HepG2 (cell line): Measurements from ENCODE around the gene LRPPRC. TPM values are rescaled to one million over a fixed set of nuclear protein-coding genes. Genes with fewer than 3 reads are reported as not detected.

Experiments
- BRD4 ChIP-seq: sonication (generic); formaldehyde crosslinking; IDR thresholded peaks from 2 replicates; pipeline ENCODE4 v1.4.0; 2020; ENCODE audit warnings: missing genetic modification reagents
- CSRNP2 ChIP-seq: sonication (generic); formaldehyde crosslinking; conservative IDR thresholded peaks from 2 replicates; pipeline ENCODE4 v1.8.0; 2022; ENCODE audit warnings: low read depth, missing genetic modification reagents
- KAT2B ChIP-seq: fragments of 150-350 bp; IDR thresholded peaks from 2 replicates; pipeline ENCODE4 v1.6.1; 2014; ENCODE audit warnings: low read depth, low read length, borderline replicate concordance
- MAZ ChIP-seq, 2 experiments: sonication (generic) in 1 of 2; formaldehyde crosslinking in 1 of 2; IDR thresholded peaks; 2 replicates each; pipeline versions ENCODE4 v1.5.0 to v1.6.1; 2012 to 2020; ENCODE audit warnings: low read depth in 2 of 2, mild to moderate bottlenecking in 2 of 2, borderline replicate concordance in 1 of 2, improper control_type of control experiment in 1 of 2, low read length in 1 of 2, missing genetic modification reagents in 1 of 2, moderate library complexity in 1 of 2
- MIER3 ChIP-seq: IDR thresholded peaks from 2 replicates; pipeline ENCODE4 v1.6.1; 2016; ENCODE audit warnings: missing compliant biosample characterization, borderline replicate concordance
- MXD4 ChIP-seq: IDR thresholded peaks from 2 replicates; pipeline ENCODE4 v1.6.1; 2016; ENCODE audit warnings: mild to moderate bottlenecking, missing biosample characterization, missing genetic modification reagents
- PCBP1 ChIP-seq: fragments of 200-400 bp; formaldehyde crosslinking; IDR thresholded peaks from 2 replicates; pipeline ENCODE4 v1.6.1; 2017; ENCODE audit warnings: mild to moderate bottlenecking, low read depth, low read length, borderline replicate concordance
- RFXANK ChIP-seq: IDR thresholded peaks from 2 replicates; pipeline ENCODE4 v1.6.1; 2016
- TGIF2 ChIP-seq: IDR thresholded peaks from 2 replicates; pipeline ENCODE4 v1.6.1; 2016; ENCODE audit warnings: control low read depth, missing compliant biosample characterization
- ZBTB8A ChIP-seq: sonication (generic); formaldehyde crosslinking; IDR thresholded peaks from 2 replicates; pipeline ENCODE4 v1.4.0; 2020; ENCODE audit warnings: mild to moderate bottlenecking, low read depth, missing genetic modification reagents, borderline replicate concordance
- ZFP82 ChIP-seq: sonication (generic); formaldehyde crosslinking; IDR thresholded peaks from 2 replicates; pipeline ENCODE4 v1.5.1; 2020; ENCODE audit warnings: mild to moderate bottlenecking, missing genetic modification reagents, borderline replicate concordance
- ZNF280B ChIP-seq: sonication (generic); formaldehyde crosslinking; IDR thresholded peaks from 2 replicates; pipeline ENCODE4 v1.5.0; 2020; ENCODE audit warnings: missing genetic modification reagents, mild to moderate bottlenecking, borderline replicate concordance
- ZNF317 ChIP-seq: sonication (generic); formaldehyde crosslinking; IDR thresholded peaks from 2 replicates; pipeline ENCODE4 v1.5.0; 2020; ENCODE audit warnings: mild to moderate bottlenecking, missing genetic modification reagents
- ZNF879 ChIP-seq: sonication (generic); formaldehyde crosslinking; IDR thresholded peaks from 2 replicates; pipeline ENCODE4 v1.8.1; 2023; ENCODE audit warnings: missing genetic modification reagents
- ZXDC ChIP-seq: sonication (generic); formaldehyde crosslinking; IDR thresholded peaks from 2 replicates; pipeline ENCODE4 v1.5.0; 2020; ENCODE audit warnings: mild to moderate bottlenecking, missing genetic modification reagents
- polyA plus RNA-seq, 8 experiments: library from polyadenylated mRNA; depleted of rRNA in 3 of 8; stranded (reverse) in 7 of 8; unstranded in 1 of 8; fragments of >200 nt; fragmentation: Illumina TruSeq in 4 of 8; extraction: Trizol in 4 of 8; gene quantifications; 2 replicates each; pipeline versions ENCODE4 v1.2.1 to v1.2.3, GENCODE V29; 2011 to 2016; ENCODE audit warnings: low read depth in 4 of 8, missing spikeins in 1 of 8, mixed read lengths in 1 of 8; ENCODE audit not compliant: insufficient read depth in 1 of 8
- total RNA-seq, 5 experiments: library from RNA; depleted of rRNA; stranded (reverse); fragments of >200 nt; fragmentation: Illumina TruSeq; extraction: Trizol; gene quantifications; 2 replicates each; pipeline ENCODE4 v1.2.3, GENCODE V29; 2016; ENCODE audit warnings: low read depth in 1 of 5
- TF ChIP-seq, protein P1 (sequence below): sonication (generic); formaldehyde crosslinking; IDR thresholded peaks from 2 replicates; pipeline ENCODE4 v1.4.0; 2020; ENCODE audit warnings: missing genetic modification reagents, mild to moderate bottlenecking, borderline replicate concordance
- TF ChIP-seq, protein P2 (sequence below): sonication (generic); formaldehyde crosslinking; IDR thresholded peaks from 2 replicates; pipeline ENCODE4 v1.8.1; 2023; ENCODE audit warnings: mild to moderate bottlenecking, missing genetic modification reagents

The LRPPRC gene
- total and polyA plus RNA-seq, 2 of the 13 experiments (the other 11 are each of a cell fraction or from before 2014, with no cell fraction given): 117 to 167 TPM

GRCh38 chr2:44016282-44016681, 20.5 kb upstream of the LRPPRC start (continued):
- TF ChIP-seq, protein P1, sequence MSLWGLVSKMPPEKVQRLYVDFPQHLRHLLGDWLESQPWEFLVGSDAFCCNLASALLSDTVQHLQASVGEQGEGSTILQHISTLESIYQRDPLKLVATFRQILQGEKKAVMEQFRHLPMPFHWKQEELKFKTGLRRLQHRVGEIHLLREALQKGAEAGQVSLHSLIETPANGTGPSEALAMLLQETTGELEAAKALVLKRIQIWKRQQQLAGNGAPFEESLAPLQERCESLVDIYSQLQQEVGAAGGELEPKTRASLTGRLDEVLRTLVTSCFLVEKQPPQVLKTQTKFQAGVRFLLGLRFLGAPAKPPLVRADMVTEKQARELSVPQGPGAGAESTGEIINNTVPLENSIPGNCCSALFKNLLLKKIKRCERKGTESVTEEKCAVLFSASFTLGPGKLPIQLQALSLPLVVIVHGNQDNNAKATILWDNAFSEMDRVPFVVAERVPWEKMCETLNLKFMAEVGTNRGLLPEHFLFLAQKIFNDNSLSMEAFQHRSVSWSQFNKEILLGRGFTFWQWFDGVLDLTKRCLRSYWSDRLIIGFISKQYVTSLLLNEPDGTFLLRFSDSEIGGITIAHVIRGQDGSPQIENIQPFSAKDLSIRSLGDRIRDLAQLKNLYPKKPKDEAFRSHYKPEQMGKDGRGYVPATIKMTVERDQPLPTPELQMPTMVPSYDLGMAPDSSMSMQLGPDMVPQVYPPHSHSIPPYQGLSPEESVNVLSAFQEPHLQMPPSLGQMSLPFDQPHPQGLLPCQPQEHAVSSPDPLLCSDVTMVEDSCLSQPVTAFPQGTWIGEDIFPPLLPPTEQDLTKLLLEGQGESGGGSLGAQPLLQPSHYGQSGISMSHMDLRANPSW (CRISPR knock-in tag): no peak
- TF ChIP-seq MAZ (IDR thresholded peaks at IDR 0.05; ENCODE audit: borderline replicate concordance, low read depth, low read length): no peak
- TF ChIP-seq MAZ (CRISPR knock-in tag; IDR thresholded peaks at IDR 0.05; ENCODE audit: low read depth): no peak; the same call in 1 of the 2 replicates
- TF ChIP-seq ZFP82 (CRISPR knock-in tag): no peak
- no peak for TF ChIP-seq ZXDC (CRISPR knock-in tag)
- no peak for TF ChIP-seq KAT2B
- peak; percentile 90 for TF ChIP-seq MIER3 (CRISPR knock-in tag)
- TF ChIP-seq, protein P2, sequence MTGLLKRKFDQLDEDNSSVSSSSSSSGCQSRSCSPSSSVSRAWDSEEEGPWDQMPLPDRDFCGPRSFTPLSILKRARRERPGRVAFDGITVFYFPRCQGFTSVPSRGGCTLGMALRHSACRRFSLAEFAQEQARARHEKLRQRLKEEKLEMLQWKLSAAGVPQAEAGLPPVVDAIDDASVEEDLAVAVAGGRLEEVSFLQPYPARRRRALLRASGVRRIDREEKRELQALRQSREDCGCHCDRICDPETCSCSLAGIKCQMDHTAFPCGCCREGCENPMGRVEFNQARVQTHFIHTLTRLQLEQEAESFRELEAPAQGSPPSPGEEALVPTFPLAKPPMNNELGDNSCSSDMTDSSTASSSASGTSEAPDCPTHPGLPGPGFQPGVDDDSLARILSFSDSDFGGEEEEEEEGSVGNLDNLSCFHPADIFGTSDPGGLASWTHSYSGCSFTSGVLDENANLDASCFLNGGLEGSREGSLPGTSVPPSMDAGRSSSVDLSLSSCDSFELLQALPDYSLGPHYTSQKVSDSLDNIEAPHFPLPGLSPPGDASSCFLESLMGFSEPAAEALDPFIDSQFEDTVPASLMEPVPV (CRISPR knock-in tag): no peak
- peak; percentile 89; the same call in 1 of the 2 replicates for TF ChIP-seq RFXANK (CRISPR knock-in tag)
- no peak for TF ChIP-seq ZNF879 (CRISPR knock-in tag)
- 0 out of 2 replicates have a peak, but pooled peaks have one; percentile 46 for TF ChIP-seq ZNF317 (CRISPR knock-in tag)
- TF ChIP-seq MXD4 (CRISPR knock-in tag): peak; percentile 83; the same call in 1 of the 2 replicates
- no peak for TF ChIP-seq CSRNP2
- no peak for TF ChIP-seq BRD4 (CRISPR knock-in tag)
- TF ChIP-seq TGIF2 (CRISPR knock-in tag): peak; percentile 95; the same call in 1 of the 2 replicates
- no peak for TF ChIP-seq PCBP1
- peak; percentile 70; the same call in 1 of the 2 replicates for TF ChIP-seq ZBTB8A (CRISPR knock-in tag)
- TF ChIP-seq ZNF280B (CRISPR knock-in tag): no peak
